Measurements from ENCODE around the gene CRIP1. TPM values are rescaled to one million over a fixed set of nuclear protein-coding genes. Genes with fewer than 3 reads are reported as not detected.
A peak's percentile ranks its signal among the peaks of the same experiment; 100 is the strongest.

Gene CRIP1
- total RNA-seq, 1 experiment from 2014 or later, result 6.9 TPM

DNA sequence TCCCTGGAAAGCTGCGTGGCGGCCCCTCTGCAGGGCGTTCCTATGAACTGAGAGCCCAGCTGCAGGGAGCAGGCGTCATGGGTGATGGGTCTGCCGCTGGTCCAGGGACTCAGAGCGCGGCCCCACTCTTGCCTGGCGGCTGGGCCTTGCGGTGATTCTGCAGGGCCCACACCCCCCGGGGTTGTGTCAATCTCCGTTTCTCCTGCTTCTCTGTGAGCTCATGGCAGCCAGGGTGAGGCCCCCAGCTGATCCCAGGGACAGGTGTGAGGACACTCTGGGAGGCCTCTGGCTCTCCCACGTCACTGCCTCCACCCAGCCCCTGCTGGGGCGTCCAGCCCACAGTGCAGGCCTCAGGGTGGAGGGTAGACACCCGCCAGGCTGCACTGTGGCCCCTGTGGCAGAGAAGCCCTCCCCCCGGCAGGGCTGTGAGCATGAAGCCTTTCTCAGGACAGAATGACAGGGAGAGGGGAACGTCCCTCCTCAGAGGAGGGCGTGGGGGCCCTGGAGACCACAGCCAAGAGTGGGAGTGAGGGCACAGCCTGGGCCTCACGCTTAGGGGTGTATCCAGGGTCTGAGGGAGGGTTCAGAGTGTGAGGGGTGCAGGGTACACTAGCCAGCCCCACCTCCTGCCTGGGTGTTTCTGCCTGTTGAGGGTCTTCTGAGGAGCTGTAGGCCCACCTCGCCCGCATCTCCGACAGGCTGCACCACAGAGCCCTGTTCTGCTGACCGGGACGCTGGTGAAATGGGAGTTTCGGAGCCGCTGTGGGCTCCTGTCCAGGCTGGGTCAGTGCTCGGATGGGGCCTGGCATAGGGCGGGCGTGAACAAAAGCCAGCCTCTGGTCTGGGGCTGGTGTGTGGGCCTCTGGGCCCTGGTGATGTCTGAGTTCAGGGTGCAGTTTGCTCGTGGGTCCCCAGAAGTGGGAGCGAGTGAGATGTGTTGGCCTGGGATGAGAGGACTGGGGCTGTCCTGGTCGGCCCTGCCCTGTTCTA lies 38.7 kb upstream of the CRIP1 start:
- Histone ChIP-seq H2BK120ac (ENCODE audit: low read depth, low read length, poor library complexity, severe bottlenecking) (no peak overlapping the region), H4K91ac (ENCODE audit: insufficient read length, low read depth, low read length) (no peak overlapping the region), H3K79me1 (ENCODE audit: insufficient read depth, low read depth, low read length, poor library complexity, severe bottlenecking) (no peaks in the 10 kb centered on the region), H3K4ac (ENCODE audit: low read depth, low read length) (no peak overlapping the region), H3K23ac (ENCODE audit: insufficient read length, low read depth, low read length) (no peak overlapping the region), H2BK5ac (ENCODE audit: insufficient read length, low read length) (no peak overlapping the region), H3K4me1 (ENCODE audit: insufficient read depth, low read length) (no peaks in the 10 kb centered on the region), H2BK15ac (ENCODE audit: low read depth, low read length) (no peak overlapping the region), H3K56ac (ENCODE audit: insufficient read length, low read depth, low read length) (no peak overlapping the region), H3K18ac (ENCODE audit: insufficient read length, low read depth, low read length) (no peak overlapping the region), H3K27me3 (ENCODE audit: insufficient read depth, low read length) (no peaks in the 10 kb centered on the region), H3K27ac (ENCODE audit: insufficient read length, low read depth, low read length) (no peak overlapping the region), H3K14ac (ENCODE audit: insufficient read depth, low read length) (no peak overlapping the region), H3K9ac (ENCODE audit: extremely low read depth, insufficient read length, low read length) (no peak overlapping the region), H4K5ac (ENCODE audit: insufficient read length, low read depth, low read length) (no peak overlapping the region), H3K23me2 (ENCODE audit: insufficient read length, low read depth, low read length, poor library complexity, severe bottlenecking) (no peaks in the 10 kb centered on the region), H3K4me2 (ENCODE audit: insufficient read depth, insufficient read length, low read length) (no peak overlapping the region), H3K9me3 (ENCODE audit: control insufficient read depth, low read depth, low read length) (no peaks in the 10 kb centered on the region), H3T11ph (ENCODE audit: low read length) (no peak overlapping the region), H4K20me1 (ENCODE audit: control insufficient read depth, insufficient read depth, insufficient read length) (no peaks in the 10 kb centered on the region), H4K8ac (replicated peaks; ENCODE audit: insufficient read length, low read depth, low read length) (no peak overlapping the region), H2AK5ac (ENCODE audit: insufficient read length, low read length) (no peak overlapping the region), H3K79me2 (ENCODE audit: insufficient read depth, low read length) (no peaks in the 10 kb centered on the region), H2BK20ac (ENCODE audit: low read depth, low read length, poor library complexity, severe bottlenecking) (no peak overlapping the region), H2BK12ac (ENCODE audit: insufficient read length, low read depth, low read length) (no peak overlapping the region), H2AFZ (ENCODE audit: low read length) (no peak overlapping the region)
- H3K9me3 Mint-ChIP-seq, result no peaks in the 10 kb centered on the region
- H3K27me3 Mint-ChIP-seq (ENCODE audit: low read depth), result no peaks in the 10 kb centered on the region
- H3K4me1 Mint-ChIP-seq, result no peaks in the 10 kb centered on the region
- H3K4me3 Mint-ChIP-seq, result no peak overlapping the region
- peak overlapping the region in 1 of 3 experiments; percentile 36; a peak in 1 of 7 replicates for H3K27ac Mint-ChIP-seq
- peaks cover 18 to 45% (median 35%) of the 10 kb centered on the region in 3 experiments; a peak in 6 of 7 replicates for H3K36me3 Mint-ChIP-seq (ENCODE audit: insufficient read depth in 1 of 3, low read depth in 3 of 3)
- no CpG with 5 or more reads among the region's 31 CpGs for WGBS (ENCODE audit: extremely low coverage, insufficient read length, low lambda C conversion rate)
- TF ChIP-seq, protein P1, sequence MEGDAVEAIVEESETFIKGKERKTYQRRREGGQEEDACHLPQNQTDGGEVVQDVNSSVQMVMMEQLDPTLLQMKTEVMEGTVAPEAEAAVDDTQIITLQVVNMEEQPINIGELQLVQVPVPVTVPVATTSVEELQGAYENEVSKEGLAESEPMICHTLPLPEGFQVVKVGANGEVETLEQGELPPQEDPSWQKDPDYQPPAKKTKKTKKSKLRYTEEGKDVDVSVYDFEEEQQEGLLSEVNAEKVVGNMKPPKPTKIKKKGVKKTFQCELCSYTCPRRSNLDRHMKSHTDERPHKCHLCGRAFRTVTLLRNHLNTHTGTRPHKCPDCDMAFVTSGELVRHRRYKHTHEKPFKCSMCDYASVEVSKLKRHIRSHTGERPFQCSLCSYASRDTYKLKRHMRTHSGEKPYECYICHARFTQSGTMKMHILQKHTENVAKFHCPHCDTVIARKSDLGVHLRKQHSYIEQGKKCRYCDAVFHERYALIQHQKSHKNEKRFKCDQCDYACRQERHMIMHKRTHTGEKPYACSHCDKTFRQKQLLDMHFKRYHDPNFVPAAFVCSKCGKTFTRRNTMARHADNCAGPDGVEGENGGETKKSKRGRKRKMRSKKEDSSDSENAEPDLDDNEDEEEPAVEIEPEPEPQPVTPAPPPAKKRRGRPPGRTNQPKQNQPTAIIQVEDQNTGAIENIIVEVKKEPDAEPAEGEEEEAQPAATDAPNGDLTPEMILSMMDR (conservative IDR thresholded peaks at IDR 0.05), result no peak
- no peak for DNase-seq
